DMS53 treated with DMSO at 0.1 percent for 48 hours (cell line): ENCODE data around the gene KLHL40.

Experiments used
- DNase-seq: peaks from one replicate; lab custom pipeline; 2025; ENCODE audit not compliant: unreplicated experiment; lab: John Stamatoyannopoulos, UW

The KLHL40 gene

GRCh38 chr3:42741796-42742195 is 56.5 kb downstream of the KLHL40 start:
- DNase-seq = no peak
